Natural killer cell (primary cell): ENCODE results near the gene CABLES1. TPM values are rescaled to one million over a fixed set of nuclear protein-coding genes. Genes with fewer than 3 reads are reported as not detected.
A peak's percentile ranks its signal among the peaks of the same experiment; 100 is the strongest.

Source experiments
- ATAC-seq, 3 donors: fragments of 150-1000 bp in 2 of 3; fragments of 200-7000 bp in 1 of 3; cut with Tn5 transposase; 1 replicate in 1 of 3; 2 replicates in 2 of 3; pipeline ENCODE4 v1.10.0; 2021; ENCODE audit warnings: mild to moderate bottlenecking in 2 of 3, moderate library complexity in 2 of 3
- DNase-seq, 2 donors: peaks; one replicate each; pipeline versions ENCODE4 v3.0.0 to v3.0.0-alpha.2; 2013 to 2021; ENCODE audit warnings: mixed read lengths in 1 of 2
- H3K27ac ChIP-seq: one replicate; pipeline ENCODE4 v1.5.1; 2013; ENCODE audit warnings: mild to moderate bottlenecking, low read length
- H3K27me3 ChIP-seq: one replicate; pipeline ENCODE4 v1.6.1; 2013; ENCODE audit warnings: low read length; ENCODE audit not compliant: control insufficient read depth, insufficient read depth
- H3K36me3 ChIP-seq: one replicate; pipeline ENCODE4 v1.6.1; 2013; ENCODE audit warnings: low read length; ENCODE audit not compliant: control insufficient read depth, insufficient read depth
- H3K4me1 ChIP-seq: one replicate; pipeline ENCODE4 v1.6.1; 2013; ENCODE audit warnings: low read length; ENCODE audit not compliant: control insufficient read depth, insufficient read depth
- H3K4me3 ChIP-seq: one replicate; pipeline ENCODE4 v1.5.1; 2013; ENCODE audit warnings: low read length
- H3K9me3 ChIP-seq: one replicate; pipeline ENCODE4 v1.6.1; 2013; ENCODE audit warnings: low read length; ENCODE audit not compliant: control insufficient read depth, insufficient read depth
- H3K27ac Mint-ChIP-seq, 2 donors: one replicate each; pipeline ENCODE4 v1.8.0; 2022; ENCODE audit warnings: mild to moderate bottlenecking in 2 of 2, mixed read lengths in 2 of 2, moderate library complexity in 1 of 2
- H3K27me3 Mint-ChIP-seq, 2 donors: one replicate each; pipeline ENCODE4 v1.8.0; 2022; ENCODE audit warnings: low read depth in 2 of 2, mixed read lengths in 2 of 2
- H3K36me3 Mint-ChIP-seq: one replicate; pipeline ENCODE4 v1.8.0; 2022; ENCODE audit warnings: mixed read lengths
- H3K4me1 Mint-ChIP-seq, 2 donors: one replicate each; pipeline ENCODE4 v1.8.0; 2022; ENCODE audit warnings: mixed read lengths in 2 of 2
- H3K4me3 Mint-ChIP-seq: one replicate; pipeline ENCODE4 v1.8.0; 2022; ENCODE audit warnings: mild to moderate bottlenecking, moderate library complexity, mixed read lengths
- H3K9me3 Mint-ChIP-seq, 2 donors: one replicate each; pipeline ENCODE4 v1.8.0; 2022; ENCODE audit warnings: mixed read lengths in 2 of 2
- WGBS: methylation state at CpG from one replicate; pipeline ENCODE4 v1.1.7; 2013; ENCODE audit warnings: missing lambda C conversion rate; ENCODE audit not compliant: insufficient coverage; 5-methylcytosine and 5-hydroxymethylcytosine counted together
- intact Hi-C: fragments of 100-400 bp; cut with micrococcal nuclease; formaldehyde crosslinking; loops from one replicate; pipeline ENCODE4 v1.14.2; 2022
- total RNA-seq, 4 donors: library from RNA; stranded (reverse); fragments of 120-200 nt in 1 of 4; gene quantifications; one replicate each; pipeline versions ENCODE4 v1.2.3 to v1.2.4, GENCODE V29; 2013 to 2022
- TF ChIP-seq, protein P1 (sequence below): fragments of 200-600 bp; IDR thresholded peaks from one replicate; pipeline ENCODE4 v1.8.0; 2022; ENCODE audit warnings: antibody characterized with exemption

CABLES1 gene
- total RNA-seq, 3 donors from 2014 or later (not counting 1 experiment from before 2014, with no cell fraction given) = 1.3 to 2.2 (median 1.8) TPM

DNA sequence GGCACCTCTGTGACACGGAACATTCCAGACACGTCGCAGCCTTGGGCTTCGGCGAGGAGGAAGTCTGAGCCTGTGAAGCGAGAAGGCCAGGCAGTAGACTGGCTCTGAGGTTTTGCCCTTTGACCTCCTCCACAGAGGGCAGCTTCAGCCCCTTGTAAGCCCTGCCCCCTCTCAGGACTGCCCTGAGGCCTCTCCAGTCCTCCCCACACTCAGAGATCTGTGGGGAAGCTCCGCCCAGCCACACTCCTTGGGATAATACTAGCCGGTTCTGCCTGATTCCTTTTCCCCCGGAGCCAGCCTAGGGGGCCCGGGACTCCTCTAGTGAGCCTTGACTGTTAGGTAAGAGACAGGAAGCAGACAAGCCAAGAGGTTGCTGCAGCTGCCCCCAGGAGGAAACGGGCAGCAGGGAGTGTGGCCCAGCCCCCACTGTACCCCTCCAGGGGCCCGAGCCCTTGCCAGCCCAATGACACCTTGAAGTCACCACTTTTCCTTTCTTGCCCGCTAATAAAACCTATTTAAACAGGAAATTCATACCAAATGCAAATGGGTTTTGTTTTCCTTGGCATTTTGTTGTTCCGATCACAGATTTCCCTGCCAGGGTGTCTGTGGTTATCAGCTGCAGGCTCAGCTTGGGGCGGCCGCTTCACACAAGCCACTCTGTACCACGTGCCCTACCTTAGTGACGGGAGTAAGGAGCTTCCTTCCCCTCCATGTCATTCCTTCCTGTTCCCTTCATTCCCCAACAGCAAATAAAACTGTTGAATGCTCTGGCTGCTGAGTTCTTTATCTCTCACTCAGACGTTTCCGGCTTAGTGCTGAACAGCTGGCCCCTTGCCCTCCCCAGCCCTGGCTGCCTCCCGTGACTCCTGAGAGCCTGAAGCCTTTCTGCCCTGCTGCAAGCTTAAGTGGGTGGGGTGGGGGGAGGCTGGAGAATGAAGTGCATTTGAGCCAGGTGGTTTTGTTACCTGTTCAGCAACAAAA lies 124.7 kb downstream of the CABLES1 start:
- H3K27ac ChIP-seq = peak overlapping the region; percentile 1
- DNase-seq (peak; percentile 25 to 51), ATAC-seq (peak; percentile 63 to 71 (median 66))
- H3K27ac Mint-ChIP-seq = peak overlapping the region; percentile 68 to 88
- intact Hi-C loops = no loop called here
- peak overlapping the region; percentile 85 for H3K4me3 Mint-ChIP-seq
- no peaks in the 10 kb centered on the region for H3K27me3 ChIP-seq
- TF ChIP-seq, protein P1, sequence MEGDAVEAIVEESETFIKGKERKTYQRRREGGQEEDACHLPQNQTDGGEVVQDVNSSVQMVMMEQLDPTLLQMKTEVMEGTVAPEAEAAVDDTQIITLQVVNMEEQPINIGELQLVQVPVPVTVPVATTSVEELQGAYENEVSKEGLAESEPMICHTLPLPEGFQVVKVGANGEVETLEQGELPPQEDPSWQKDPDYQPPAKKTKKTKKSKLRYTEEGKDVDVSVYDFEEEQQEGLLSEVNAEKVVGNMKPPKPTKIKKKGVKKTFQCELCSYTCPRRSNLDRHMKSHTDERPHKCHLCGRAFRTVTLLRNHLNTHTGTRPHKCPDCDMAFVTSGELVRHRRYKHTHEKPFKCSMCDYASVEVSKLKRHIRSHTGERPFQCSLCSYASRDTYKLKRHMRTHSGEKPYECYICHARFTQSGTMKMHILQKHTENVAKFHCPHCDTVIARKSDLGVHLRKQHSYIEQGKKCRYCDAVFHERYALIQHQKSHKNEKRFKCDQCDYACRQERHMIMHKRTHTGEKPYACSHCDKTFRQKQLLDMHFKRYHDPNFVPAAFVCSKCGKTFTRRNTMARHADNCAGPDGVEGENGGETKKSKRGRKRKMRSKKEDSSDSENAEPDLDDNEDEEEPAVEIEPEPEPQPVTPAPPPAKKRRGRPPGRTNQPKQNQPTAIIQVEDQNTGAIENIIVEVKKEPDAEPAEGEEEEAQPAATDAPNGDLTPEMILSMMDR = no peak
- no peaks in the 10 kb centered on the region for H3K36me3 ChIP-seq
- peaks cover 34% of the 10 kb centered on the region for H3K4me1 ChIP-seq
- H3K9me3 Mint-ChIP-seq = no peaks in the 10 kb centered on the region
- H3K27me3 Mint-ChIP-seq = peaks cover 0 to 11% of the 10 kb centered on the region in 2 donors
- H3K4me3 ChIP-seq = peak overlapping the region; percentile 4
- no peaks in the 10 kb centered on the region for H3K36me3 Mint-ChIP-seq
- H3K4me1 Mint-ChIP-seq = peaks cover 32 to 35% of the 10 kb centered on the region in 2 donors
- 11% methylated on average over 21 of the region's 21 CpGs for WGBS
- H3K9me3 ChIP-seq = no peaks in the 10 kb centered on the region

DNA sequence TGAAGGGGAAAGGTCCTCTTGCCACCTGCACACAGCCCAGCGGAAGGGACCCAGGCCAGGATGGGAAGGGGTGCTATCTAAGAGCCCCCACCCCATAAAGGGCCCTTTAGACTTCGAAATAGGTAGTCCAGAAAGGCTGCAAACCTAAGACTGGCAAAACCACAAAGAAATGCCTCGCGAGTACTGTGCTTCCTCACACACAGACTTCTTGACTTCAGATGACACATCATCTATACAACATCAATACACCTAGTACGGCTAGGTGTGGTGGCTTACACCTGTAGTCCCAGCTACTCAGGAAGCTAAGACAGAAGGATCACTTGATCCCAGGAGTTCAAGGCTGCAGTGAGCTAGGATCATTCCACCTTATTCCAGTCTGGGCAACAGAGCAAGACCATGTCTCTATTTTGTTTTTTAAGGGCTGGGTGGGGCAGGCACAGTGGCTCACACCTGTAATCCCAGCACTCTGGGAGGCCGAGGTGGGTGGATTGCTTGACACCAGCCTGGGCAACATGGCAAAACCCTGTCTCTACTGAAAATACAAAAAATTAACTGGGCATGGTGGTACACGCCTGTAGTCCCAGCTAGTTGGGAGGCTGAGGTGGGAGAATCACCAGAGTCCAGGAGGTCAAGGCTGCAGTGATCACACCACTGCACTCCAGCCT lies 125.8 kb downstream of the CABLES1 start:
- DNase-seq = no peak

DNA sequence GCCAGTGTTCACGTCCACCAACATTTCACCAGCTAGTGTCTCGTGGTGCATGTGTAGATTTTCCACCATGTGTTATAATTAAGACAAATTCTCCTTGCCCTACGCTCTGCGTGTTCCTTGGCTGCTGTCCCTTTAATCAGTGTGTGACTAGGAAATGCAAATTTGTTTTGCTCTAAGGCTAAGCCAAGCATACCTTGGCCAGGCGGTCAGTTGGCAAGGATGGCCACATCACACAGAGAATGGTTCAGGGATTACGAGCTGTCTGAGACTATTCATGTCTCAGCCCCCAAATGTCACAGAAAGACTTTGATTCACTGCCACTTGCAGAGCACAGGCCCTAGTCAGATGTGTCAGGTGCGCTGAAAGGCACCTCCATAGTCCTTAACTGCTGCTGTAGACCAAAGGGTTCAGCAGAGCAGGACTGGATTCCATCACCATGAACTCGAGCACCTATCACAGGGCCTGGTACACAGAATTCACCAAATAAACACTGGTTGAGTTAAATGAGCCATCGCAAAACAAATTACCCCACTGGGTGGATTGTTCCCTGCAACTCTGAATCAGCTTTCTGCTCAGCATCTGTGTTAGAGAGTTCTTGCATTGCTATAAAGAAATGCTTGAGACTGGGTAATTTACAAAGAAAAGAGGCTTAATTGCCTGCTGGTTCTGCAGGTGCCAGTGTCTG lies 128.4 kb downstream of the CABLES1 start:
- peaks cover 53% of the 10 kb centered on the region for H3K4me1 ChIP-seq
- intact Hi-C loops = no loop called here
- H3K27ac ChIP-seq = no peak overlapping the region
- Mint-ChIP-seq H3K36me3 (no peaks in the 10 kb centered on the region), H3K4me3 (no peak overlapping the region), H3K27me3 (peaks cover 0 to 3% of the 10 kb centered on the region in 2 donors), H3K27ac (no peak overlapping the region), H3K9me3 (no peaks in the 10 kb centered on the region), H3K4me1 (peaks cover 42 to 46% of the 10 kb centered on the region in 2 donors)
- DNase-seq (no peak), ATAC-seq (no peak)
- no peaks in the 10 kb centered on the region for H3K36me3 ChIP-seq
- WGBS = 96% methylated on average over 8 of the region's 9 CpGs
- peaks cover 3% of the 10 kb centered on the region for H3K9me3 ChIP-seq
- TF ChIP-seq, protein P1 = no peak
- no peaks in the 10 kb centered on the region for H3K27me3 ChIP-seq
- H3K4me3 ChIP-seq = no peak overlapping the region

More for the DNA sequence above, 125.8 kb downstream of the CABLES1 start:
- Histone ChIP-seq H3K4me3 (no peak overlapping the region), H3K27ac (no peak overlapping the region), H3K27me3 (no peaks in the 10 kb centered on the region), H3K9me3 (no peaks in the 10 kb centered on the region), H3K36me3 (no peaks in the 10 kb centered on the region), H3K4me1 (peaks cover 36% of the 10 kb centered on the region)
- ATAC-seq = no peak
- intact Hi-C loops = no loop called here
- Mint-ChIP-seq H3K27ac (peak overlapping the region in 1 of 2 donors; percentile 88), H3K27me3 (peaks cover 0 to 11% of the 10 kb centered on the region in 2 donors), H3K9me3 (no peaks in the 10 kb centered on the region), H3K4me1 (peaks cover 32 to 35% of the 10 kb centered on the region in 2 donors), H3K4me3 (no peak overlapping the region), H3K36me3 (no peaks in the 10 kb centered on the region)
- TF ChIP-seq, protein P1 = no peak
- 41% methylated on average over 7 of the region's 7 CpGs for WGBS
